GM19043 (cell line): Measurements from ENCODE around the gene COA4.
A peak's percentile ranks its signal among the peaks of the same experiment; 100 is the strongest.
"Not testable (repeated sequence)": the region's sequence is repeated elsewhere in the genome, so short reads cannot be mapped to it uniquely, and the experiment has no call there.

Experiments
- ATAC-seq: cut with Tn5 transposase; IDR thresholded peaks from one replicate; pipeline ENCODE4 v1.9.1; 2021; ENCODE audit warnings: low read depth; ENCODE audit not compliant: unreplicated experiment

COA4 gene

DNA sequence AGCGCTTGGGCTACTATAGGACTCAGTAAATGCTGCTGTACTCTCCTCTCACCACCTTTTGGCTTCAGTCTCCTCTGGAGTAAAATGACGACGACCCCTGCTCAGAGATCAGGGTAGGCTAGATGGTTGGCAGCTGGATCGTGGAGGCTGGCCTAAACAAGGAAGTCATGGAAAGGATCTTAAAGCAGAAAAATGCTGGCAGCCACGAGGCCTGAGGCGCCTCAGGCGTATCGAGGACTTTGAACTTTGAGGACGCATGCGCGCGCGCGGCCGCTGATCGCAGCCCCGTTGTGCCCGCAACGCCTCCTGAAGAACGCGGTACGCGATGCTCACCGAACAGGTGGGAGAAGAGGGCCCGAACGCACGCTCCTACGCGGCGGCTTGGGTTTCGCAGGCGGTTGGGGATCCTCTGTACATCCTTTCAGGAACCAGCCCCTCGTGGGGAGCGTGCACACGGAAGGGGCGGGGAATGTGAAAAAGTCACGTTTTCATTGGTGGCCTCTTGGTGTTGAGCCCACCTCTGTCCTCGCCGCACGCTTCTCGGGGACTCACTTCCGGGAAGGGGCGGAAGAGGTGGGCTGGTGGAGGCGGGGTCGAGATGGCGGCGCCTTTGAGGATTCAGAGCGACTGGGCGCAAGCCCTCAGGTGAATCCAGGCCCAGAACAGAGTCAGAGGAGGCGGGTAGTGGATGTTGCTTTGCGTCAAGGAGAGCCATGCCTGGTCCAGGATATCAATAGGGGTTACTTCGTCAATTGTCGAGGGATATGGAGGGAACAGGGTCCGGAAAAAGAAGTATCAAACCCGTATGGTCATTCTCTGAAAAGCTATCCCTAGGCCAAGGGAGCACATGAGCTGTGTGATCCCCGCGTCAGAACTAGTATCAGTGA lies at the start of gene COA4, which contains the start of gene PAAF1:
TSS of gene COA4 (minus strand) at position 423 of the 887 bp plus-strand sequence. CDS start 3,468 bp downstream, outside the sequence.
TSS of gene PAAF1 (plus strand) at position 576 of the 887 bp plus-strand sequence. CDS start at position 599, 23 bp downstream.
- peak; percentile 96 for ATAC-seq

DNA sequence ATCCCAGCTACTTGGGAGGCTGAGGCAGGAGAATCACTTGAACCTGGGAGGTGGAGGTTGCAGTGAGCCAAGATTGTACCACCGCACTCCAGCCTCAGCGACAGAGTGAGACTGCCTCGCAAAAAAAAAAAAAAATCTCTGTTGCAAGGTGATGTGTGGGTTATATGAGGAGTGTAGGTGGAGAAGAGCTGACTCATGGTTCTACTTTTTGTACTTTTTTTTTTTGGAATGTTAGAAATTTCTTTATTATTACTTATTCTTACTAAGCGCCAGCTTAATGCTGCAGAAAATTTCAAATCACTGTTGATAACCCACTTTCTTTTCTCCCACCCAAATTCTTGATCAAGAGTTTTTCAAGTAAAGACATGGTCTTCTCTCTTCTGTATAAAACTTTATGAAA lies 44.5 kb upstream of the COA4 start:
- ATAC-seq, result no peak

DNA sequence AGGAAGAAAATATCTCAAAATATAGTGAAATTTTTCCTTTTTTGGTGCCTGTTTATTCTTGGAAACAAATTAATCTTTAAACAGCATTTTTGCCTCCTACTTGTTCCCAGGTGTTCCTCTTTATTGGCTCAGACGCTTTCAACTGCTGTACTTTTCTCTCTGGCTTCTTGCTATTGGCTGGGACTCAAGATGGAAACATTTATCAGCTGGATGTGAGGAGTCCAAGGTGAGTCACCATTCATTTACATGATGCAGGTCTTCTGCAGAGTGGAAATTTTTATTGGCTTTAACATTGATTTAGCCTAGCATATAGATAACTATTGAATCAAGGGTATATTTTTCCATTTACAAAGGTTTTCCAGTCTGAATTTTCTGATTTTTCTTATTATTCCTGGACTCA lies 39.8 kb upstream of the COA4 start:
- no peak for ATAC-seq

DNA sequence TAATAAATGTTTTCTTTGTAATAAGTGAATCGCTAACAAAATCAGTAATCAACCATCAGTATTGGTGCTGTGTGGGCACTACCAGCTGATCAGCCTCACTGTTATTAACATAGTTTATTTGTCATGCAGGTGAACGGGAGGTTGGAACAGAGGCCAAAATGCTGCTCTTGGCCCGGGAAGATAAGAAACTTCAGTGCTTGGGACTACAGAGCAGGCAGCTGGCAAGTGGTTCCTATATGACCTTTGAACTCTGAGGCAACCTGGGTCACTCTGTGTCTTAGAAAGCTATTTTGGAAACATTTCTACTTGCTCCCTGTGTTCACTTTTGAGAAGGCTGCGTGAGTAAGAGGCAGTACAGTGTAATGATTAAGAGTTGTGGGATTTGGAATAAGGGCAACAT lies 37.6 kb upstream of the COA4 start:
- no peak for ATAC-seq

DNA sequence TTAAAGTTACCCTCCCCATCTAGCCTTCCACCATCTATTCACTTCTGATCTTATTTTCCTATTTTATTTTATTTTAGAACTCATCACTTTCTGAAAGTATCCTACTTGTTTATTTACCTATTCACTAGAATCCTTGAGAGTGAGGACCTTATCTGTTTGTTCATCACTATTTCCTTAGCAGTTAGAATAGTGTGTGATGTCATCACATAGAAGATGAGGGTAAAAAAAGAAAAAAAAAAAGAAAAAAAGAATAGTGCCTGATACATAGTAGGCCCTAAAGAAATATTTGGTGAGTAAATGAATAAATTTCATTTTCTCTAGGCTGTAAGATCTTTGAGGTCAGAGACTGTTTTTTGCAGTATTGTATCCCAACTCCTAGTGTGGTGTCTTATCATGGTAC lies 36.8 kb upstream of the COA4 start:
- ATAC-seq, result no peak

DNA sequence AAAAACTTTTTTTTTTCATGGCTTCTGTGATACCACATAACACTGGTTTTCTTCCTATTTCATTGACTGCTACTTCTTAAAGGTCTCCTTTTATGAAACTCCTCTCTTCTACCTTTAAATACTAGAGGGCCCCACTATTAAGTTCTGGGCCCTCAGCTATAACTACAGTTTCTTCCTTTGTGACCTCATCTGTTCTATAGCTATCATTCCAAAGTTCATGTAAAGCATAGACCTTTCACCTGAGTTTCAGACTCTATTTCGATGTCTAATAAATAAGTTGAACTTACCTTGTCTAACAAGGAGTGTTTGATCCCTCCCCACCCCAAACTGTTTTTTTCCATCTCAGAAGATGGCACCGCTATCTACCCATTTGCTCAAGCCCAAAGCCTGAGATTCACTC lies 35.4 kb upstream of the COA4 start:
- ATAC-seq, result no peak

DNA sequence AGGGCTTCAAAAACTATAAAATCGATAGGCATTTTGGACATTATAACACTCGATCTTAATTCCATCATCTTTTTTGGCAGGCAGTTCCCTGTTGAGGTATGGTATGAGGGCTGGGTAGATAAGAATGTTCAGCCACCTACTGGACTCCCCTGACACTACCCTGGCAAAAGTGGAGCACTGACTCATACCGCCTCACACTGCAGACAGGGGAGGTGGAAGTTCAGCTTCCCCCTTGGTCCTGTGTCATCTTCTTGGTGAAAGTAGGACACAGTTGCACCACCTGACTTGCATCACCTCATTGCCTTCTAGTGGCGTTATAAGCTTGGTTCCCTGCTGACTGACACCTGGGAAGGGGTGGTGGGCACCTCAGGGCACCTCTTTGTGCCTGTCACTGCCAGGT lies 30.5 kb upstream of the COA4 start:
- no peak for ATAC-seq

DNA sequence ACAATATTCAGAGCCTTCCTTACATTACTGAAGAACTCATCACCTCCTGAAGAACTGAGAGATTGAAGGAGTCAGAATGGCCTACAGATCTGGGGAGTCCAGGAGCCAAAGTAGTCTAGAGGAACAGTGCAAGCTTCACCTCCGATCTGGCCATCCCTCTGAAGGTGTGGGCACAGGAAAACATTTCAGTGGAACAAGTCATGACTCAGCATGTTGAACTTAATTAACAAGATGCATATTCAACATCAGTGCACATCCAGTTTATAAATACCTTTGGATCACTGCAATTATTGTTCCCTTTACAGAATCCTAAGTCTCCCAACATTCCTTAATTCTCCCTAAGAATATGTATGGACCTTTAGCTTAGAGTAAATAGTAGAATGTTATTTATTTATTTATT lies 25.7 kb upstream of the COA4 start:
- no peak for ATAC-seq

DNA sequence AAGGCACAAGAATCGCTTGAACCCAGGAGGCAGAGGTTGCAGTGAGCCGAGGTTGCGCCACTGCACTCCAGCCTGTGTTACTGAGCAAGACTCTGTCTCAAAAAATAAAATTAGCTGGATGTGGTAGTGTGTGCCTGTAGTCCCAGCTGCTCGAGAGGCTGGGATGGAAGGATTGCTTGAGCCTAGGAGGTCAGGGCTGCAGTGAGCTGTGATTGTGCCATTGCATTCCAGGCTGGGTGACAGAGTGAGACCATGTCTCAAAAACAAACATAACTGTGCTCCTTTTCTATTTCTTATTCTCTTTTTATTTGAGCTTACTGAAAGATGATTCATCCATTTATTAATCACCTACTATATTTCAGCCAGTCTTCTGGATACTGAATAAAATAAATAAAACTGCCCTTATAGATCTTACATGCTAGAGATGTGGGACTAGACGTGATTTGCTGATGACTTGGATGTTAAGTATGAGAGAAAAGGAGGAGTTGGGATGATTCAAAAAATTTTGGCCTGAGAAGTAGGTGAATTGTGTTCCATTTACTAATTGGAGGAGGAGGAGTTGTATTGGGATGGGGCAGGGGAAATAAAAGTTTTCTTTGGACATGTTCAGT lies 18.2 kb upstream of the COA4 start:
- ATAC-seq, result no peak

DNA sequence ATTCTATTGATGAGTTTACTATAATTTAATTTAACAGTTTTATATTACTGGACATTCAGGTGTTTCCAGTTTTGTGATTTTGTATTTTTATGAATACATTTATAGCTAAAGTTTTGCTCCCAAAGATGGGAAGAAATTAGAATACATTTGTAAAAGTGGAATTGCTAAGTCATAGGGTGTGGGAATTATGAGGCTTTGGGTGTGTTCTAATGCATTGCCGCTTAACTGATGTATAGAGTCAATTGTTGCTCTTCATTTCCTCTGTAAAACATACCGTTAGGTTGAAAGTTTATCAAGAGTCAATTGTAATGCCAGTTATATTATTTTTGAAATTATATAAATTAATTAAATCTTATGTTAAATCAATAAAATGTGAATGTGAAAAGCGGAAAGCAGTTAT lies 16.4 kb upstream of the COA4 start:
- ATAC-seq, result no peak

DNA sequence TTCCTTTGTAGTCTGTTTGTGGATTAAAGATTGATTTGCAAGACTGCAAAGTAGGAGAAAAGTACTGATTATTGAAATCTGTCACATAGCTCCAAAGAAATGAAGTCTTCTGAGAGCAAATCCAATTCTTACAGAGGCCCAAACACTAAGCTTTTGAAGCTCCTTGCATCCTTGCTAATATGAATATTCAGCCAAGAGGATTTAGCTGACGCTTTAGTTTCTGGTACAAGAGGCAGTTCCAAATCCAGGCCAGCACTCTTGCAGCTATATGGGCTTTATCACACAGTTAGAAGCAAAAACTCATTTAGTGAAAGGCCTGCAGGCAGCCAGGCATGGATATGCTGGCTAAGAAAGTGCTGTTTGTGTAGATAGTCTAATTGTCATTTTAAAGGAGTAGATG lies 12.9 kb upstream of the COA4 start:
- ATAC-seq, result no peak

DNA sequence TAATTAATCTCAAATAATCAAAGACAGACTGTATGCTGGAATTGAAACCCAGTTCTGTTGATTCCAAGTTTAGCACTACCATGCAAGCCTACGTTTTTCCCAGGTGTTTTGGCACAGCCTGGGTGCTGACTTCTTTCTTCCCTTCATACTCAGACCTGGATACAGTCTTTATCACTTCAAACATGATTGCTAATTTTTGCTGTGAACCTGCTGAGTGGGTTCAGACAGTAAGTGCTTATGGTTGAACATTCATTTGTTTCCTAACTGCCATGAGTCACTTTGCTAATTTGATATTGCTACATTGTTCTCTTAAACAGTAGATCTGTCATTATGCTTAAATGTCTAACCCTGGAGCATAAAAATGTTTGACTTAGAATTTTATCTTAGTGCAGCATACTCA lies 12.4 kb upstream of the COA4 start:
- ATAC-seq, result no peak

DNA sequence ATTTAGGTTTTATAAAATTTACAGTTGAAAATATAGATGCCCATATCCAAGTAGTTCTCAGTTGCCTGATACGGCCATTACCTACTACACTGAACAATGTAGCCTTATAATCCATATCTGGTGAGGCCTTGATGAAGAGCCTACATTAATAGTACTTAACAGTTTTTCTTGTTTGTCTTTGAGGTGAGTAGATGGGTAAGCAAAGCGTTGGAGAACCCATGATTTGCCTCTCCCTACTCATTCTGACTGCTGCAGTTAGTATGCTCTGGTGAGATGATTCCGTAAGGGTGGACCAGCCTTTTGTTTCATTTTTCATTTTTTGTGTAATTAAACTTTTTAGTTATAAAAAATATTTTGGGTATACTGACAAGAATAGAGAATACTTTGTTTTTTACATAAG lies 11.6 kb upstream of the COA4 start:
- ATAC-seq, result no peak

DNA sequence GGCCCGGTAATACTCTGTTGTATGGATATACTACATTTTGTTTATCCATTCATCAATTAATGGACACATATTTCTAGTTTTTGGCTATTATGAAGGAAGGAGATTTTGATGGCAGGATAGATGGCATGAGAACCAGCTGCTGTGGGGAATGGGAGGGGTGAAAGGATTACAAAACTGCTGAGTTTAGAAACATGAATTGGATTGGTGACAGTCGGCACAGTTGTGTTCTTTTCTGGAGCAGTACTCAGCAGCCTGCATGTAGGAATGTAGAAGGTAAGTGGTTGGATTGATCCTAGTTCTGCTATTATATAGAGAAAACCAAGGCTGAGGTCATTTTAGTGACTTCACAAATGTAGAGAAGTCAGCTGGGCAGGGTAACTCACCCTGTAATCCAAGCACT lies 7.2 kb upstream of the COA4 start:
- ATAC-seq, result no peak

DNA sequence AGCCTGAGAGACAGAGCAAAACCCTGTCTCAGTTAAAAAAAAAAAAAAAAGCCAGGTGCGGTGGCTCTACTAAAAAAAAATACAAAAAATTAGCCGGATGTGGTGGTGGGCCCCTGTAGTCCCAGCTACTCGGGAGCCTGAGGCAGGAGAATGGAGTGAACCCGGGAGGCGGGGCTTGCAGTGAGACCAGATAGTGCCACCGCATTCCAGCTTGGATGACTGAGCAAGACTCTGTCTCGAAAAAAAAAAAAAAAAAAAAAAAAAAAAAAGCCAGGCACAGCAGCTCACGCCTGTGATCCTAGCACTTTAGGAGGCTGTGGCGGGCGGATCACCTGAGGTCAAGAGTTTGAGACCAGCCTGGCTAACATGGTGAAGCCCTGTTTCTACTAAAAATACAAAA lies 3.8 kb upstream of the COA4 start:
- ATAC-seq, result not testable (repeated sequence)

DNA sequence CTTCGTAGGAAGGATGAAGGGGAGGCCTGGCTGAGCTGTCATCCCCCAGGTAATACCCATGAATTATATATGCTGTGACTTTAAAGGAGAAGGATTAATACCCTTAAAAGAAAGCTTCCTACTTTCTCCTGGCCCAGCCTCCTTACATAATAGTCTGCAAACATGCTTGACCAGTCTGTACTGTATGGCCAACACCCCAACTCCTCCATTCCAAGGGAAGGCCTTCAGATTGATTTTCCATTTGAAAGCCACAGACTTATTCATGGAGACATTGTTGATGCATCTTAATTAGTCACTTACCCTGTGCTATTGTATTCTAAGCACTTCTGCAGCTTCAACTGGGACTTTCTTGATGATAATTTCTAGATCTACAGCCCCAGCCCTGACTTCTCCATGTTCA lies 2.1 kb upstream of the COA4 start:
- no peak for ATAC-seq

DNA sequence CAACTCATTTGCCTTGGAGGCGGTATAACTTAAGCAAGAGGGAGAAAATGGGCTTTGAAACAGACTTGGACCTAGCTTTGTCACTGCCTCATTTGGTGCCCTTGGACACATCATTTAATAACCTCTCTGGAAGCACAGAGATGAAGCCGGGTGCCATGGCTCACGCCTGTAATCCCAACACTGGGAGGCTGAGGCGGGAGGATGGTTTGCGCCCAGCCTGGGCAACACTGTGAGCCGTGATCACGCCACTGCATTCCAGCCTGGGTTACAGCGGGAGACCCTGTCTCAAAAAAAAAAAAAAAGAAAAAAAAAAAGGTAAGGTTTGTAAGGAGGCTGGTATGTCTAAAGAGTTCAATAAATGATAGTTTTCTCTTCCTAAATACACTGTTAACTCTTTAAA lies 806 bp downstream of the COA4 start:
- no peak for ATAC-seq

DNA sequence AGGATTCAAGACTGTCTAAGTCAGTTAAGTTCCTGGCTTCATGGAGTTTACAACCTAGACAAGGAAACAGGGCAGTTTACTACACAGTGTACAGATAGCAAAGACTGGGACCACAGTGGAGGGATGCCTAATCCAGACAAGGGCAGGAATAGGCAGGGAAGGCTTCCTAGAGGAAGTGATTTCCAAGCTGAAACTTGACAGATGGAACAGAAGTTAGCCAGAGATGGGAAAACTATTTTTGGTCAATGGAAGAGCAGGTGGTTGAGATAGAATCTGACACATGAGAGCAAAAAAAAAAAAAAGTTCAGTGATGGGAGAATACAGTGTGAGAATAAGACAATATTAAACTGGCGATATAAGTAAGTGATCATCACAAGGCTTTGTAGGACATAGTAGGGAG lies 1.3 kb downstream of the COA4 start:
- no peak for ATAC-seq

DNA sequence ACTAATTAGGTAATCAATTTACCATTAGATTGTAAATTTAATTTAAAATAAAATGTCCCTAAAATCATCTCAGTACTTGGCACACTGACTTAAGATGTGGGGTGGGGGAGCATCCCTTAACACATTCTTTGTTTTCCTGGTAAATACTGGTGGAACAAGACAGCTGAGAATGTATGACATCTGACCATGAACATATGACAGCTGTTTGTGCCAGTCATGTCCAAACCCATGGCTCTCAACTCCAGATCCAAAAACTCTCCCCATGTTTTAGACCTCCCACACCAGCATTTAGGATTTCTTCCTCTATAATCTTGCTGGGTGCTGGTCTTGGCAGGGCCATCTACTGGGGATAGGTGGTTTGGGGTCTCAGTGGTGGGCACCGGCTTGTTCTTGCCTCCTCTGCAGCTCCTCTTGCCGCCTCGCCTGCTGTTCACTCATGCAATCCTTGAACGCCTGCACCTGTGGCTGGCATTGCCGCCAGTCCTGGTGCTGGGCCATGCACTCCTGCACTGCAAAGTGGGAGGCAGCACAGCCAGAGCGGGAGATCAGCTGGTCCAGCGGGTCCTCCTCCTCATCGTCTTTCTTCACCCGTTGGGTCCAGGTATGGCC lies 3.8 kb downstream of the COA4 start:
- ATAC-seq, result no peak

DNA sequence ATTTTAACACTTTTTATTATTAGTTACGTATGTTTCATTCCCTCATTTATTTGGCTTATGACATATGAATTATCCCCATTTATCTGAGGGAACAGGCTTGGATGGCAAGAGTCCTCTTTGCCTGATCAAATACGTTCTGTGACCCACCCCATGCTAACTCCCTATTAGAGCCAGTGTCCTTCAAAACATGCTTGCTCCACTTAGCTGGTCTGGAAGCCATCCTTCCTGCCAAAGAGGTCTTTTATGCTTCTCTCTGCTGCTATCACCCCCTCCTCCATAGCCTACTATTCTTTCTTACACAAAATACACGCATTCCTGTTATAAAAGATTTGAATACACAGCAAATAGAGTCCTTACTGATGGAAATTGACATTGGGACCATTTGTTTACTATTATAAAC lies 6.4 kb downstream of the COA4 start:
- no peak for ATAC-seq

DNA sequence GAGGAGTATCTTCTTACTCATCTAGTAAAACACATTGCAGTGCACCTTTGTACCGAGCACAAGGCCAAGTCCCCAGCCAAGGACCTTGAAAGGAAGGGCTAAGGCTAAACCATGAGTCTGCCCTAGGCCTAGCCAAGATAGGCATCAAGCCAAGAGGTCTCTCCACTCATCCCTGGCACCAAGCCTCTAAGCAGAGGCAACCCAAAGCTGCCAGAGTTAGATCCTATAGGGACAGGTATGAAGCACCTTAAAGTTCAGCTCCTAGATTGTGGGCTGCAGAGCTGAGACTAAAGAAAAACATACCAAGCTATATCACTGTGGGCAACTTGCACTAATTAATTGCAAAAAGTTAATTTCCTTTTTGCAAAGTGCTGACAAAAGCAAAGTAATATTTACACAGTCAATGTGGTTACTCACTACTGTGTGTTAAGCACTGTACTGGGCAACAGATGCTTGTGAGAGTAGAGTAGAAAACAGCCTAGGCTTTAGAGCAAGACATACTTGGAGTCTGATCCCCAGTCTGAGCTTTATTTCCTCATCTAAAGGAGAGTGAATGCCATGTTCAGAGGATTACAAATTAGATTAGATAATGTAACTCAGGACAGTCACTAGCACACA lies 7.2 kb downstream of the COA4 start:
- ATAC-seq, result no peak
